Heart left ventricle (tissue), 13 donors: ENCODE data around the gene ADGRD1.

Source experiments
- POLR2A ChIP-seq, 2 donors: fragments of 450-650 bp; IDR thresholded peaks; one replicate each; pipeline ENCODE4 v1.6.1; 2017; ENCODE audit warnings: antibody characterized with exemption in 2 of 2, mild to moderate bottlenecking in 2 of 2, moderate library complexity in 2 of 2
- TF ChIP-seq, protein P1 (sequence below), 12 donors: fragments of 200-600 bp; sonication (generic) in 4 of 12; IDR thresholded peaks; one replicate each; pipeline versions ENCODE4 v1.5.0 to v1.8.0; 2018 to 2022; ENCODE audit warnings: antibody characterized with exemption in 12 of 12, mild to moderate bottlenecking in 5 of 12
- donor health status: ischemic (EF 13 %, LVEDD 7.1; RV severe dilation, severe dysfunction).
- donor health status: DM: no; HTN: yes; CAD: no.
- donor health status: DM: no; HTN: no; CAD: no.
- donor health status: ischemic (EF 25% LVEDD 6.9; RV normal size, moderate dysfunction).
- donor health status: ischemic (EF 25% LVEDD 5.7; RV mildly dilated, moderate dysfunction).
- donor health status: ischemic (EF 35%, LVEDD 5.7; RV mildly dilated, moderate dysfunction).
- donor health status: nonischemic (EF 11% LVEDD 7.7; RV severe dilation, severe dysfunction).
- donor health status: DM: yes; HTN: yes; CAD: no.
- donor health status: PGD.
- donor health status: ischemic (EF 29% LVEDD 5.4; RV normal size, mild dysfunction).
- donor health status: nonischemic (EF 23%, LVEDD 6.1; RV moderate dilation, normal function).

DNA sequence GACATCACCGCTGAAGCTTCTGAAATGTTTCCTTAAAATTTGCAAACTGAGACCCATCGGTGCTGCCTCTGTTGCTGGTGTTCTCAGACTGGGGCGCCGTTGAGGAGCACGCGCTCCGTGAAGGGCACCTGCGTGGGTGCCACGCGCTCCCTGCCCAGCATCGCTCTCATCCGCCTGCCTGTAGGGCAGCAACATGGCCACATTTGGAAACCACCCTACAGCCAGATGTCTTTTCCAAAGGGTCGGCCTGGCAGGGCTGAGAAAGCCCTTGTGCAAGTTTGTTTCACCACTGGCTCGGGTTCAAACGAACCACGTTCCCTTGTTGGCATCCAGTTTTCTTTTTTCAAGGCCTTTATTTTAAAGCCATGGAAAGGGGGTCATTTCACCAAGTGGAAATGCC lies 13.9 kb downstream of the ADGRD1 start:
- TF ChIP-seq, protein P1, sequence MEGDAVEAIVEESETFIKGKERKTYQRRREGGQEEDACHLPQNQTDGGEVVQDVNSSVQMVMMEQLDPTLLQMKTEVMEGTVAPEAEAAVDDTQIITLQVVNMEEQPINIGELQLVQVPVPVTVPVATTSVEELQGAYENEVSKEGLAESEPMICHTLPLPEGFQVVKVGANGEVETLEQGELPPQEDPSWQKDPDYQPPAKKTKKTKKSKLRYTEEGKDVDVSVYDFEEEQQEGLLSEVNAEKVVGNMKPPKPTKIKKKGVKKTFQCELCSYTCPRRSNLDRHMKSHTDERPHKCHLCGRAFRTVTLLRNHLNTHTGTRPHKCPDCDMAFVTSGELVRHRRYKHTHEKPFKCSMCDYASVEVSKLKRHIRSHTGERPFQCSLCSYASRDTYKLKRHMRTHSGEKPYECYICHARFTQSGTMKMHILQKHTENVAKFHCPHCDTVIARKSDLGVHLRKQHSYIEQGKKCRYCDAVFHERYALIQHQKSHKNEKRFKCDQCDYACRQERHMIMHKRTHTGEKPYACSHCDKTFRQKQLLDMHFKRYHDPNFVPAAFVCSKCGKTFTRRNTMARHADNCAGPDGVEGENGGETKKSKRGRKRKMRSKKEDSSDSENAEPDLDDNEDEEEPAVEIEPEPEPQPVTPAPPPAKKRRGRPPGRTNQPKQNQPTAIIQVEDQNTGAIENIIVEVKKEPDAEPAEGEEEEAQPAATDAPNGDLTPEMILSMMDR (IDR thresholded peaks at IDR 0.05), result no peak
- TF ChIP-seq POLR2A (IDR thresholded peaks at IDR 0.05), result no peak
